GM23338 (cell line): Measurements from ENCODE around the gene EPS8L3.

ENCODE experiments used
- CREB1 ChIP-seq: fragments of 250-450 bp; sonication (Bioruptor Pico); IDR thresholded peaks from 2 replicates; pipeline ENCODE4 v1.5.0; 2020; ENCODE audit warnings: low read depth, mild to moderate bottlenecking, moderate library complexity
- CTCF ChIP-seq, 2 experiments: fragments of 200-600 bp in 1 of 2; sonication (generic) in 1 of 2; conservative IDR thresholded peaks; 2 replicates each; pipeline versions ENCODE4 v1.5.1 to v1.6.1; 2016 to 2017; ENCODE audit warnings: antibody characterized with exemption in 2 of 2, low read depth in 2 of 2, mild to moderate bottlenecking in 2 of 2, moderate library complexity in 1 of 2
- EZH2 ChIP-seq: fragments of 200-600 bp; sonication (generic); IDR thresholded peaks from one replicate; pipeline ENCODE4 v1.8.0; 2017; ENCODE audit warnings: antibody characterized with exemption, mild to moderate bottlenecking, low read depth; ENCODE audit not compliant: unreplicated experiment
- EZH2phosphoT487 ChIP-seq: fragments of 200-600 bp; sonication (generic); IDR thresholded peaks from one replicate; pipeline ENCODE4 v1.8.1; 2018; ENCODE audit warnings: antibody characterized with exemption; ENCODE audit not compliant: unreplicated experiment
- JUNB ChIP-seq: IDR thresholded peaks from one replicate; pipeline ENCODE4 v1.6.1; 2016; ENCODE audit warnings: antibody characterized with exemption; ENCODE audit not compliant: unreplicated experiment
- POLR2AphosphoS5 ChIP-seq: IDR thresholded peaks from 2 replicates; pipeline ENCODE4 v1.6.1; 2016; ENCODE audit warnings: antibody characterized with exemption, low read depth
- REST ChIP-seq: IDR thresholded peaks from one replicate; pipeline ENCODE4 v1.6.1; 2018; ENCODE audit warnings: antibody characterized with exemption; ENCODE audit not compliant: unreplicated experiment
- STAT1 ChIP-seq: IDR thresholded peaks from one replicate; pipeline ENCODE4 v1.6.1; 2016; ENCODE audit warnings: antibody characterized with exemption; ENCODE audit not compliant: unreplicated experiment
- ZNF331 ChIP-seq: fragments of 250-450 bp; sonication (Bioruptor Pico); IDR thresholded peaks from 2 replicates; pipeline ENCODE4 v1.5.0; 2020; ENCODE audit warnings: low read depth, mild to moderate bottlenecking, moderate library complexity

DNA sequence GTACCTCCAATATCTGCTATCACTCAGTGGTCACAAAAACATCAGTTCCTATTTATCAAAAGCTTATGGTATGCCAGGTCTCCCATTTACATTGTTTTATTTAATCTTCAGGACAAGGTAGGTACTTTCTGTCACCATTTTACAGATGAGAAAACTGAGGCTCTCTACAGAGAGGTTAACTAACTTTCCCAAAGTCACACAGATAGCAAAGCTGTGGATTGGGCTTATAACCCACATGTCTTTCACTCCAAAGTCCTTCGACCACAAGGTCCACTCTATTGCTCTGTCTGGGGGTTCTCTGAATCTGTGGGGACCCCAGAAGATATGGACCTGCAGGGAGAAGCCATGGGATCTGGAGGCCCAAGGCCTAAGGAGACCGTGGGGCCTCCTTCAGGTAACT is 26.6 kb upstream of the EPS8L3 start:
- TF ChIP-seq EZH2 (no peak), CTCF (conservative IDR thresholded peaks at IDR 0.05; ENCODE audit: low read depth in 2 of 2) (no peak), POLR2AphosphoS5 (no peak), REST (no peak), EZH2phosphoT487 (no peak), CREB1 (CRISPR knock-in tag) (no peak), JUNB (no peak), STAT1 (no peak), ZNF331 (CRISPR knock-in tag) (no peak)
